OCI-LY7 (cell line): ENCODE results near the gene RRP12. TPM values are rescaled to one million over a fixed set of nuclear protein-coding genes. Genes with fewer than 3 reads are reported as not detected.

Experiments
- BruUV-seq: library from RNA; stranded (reverse); fragments of 400-500 nt; replicated peaks from 2 replicates; lab custom pipeline; 2021; lab: Mats Ljungman, UMichigan
- CTCF ChIA-PET: fragments of 300-600 bp; sonication (Branson Sonifier 250); formaldehyde crosslinking; loops from one replicate; lab custom pipeline; 2022; ENCODE audit warnings: antibody characterized with exemption; ENCODE audit not compliant: unreplicated experiment; lab: Charles Lee
- POLR2A ChIA-PET: fragments of 300-600 bp; sonication (Branson Sonifier 250); formaldehyde crosslinking; loops from one replicate; lab custom pipeline; 2022; ENCODE audit warnings: antibody characterized with exemption; lab: Charles Lee
- DNase-seq: peaks from one replicate; pipeline ENCODE4 v3.0.0-alpha.2; 2015; ENCODE audit warnings: low spot score
- H2AFZ ChIP-seq: fragments of 200-600 bp; sonication (generic), shearing (Covaris generic); 2 replicates; pipeline ENCODE4 v1.6.1; 2014; ENCODE audit warnings: mild to moderate bottlenecking, antibody characterized with exemption, low read length, moderate library complexity
- H3K27ac ChIP-seq: fragments of 200-600 bp; sonication (generic); 2 replicates; pipeline ENCODE4 v1.5.1; 2014; ENCODE audit warnings: mixed run types, low read depth, mild to moderate bottlenecking, moderate library complexity, low read length, inconsistent platforms; ENCODE audit not compliant: poor library complexity, severe bottlenecking
- H3K36me3 ChIP-seq: fragments of 200-600 bp; sonication (generic); 2 replicates; pipeline ENCODE4 v1.6.1; 2014; ENCODE audit warnings: mild to moderate bottlenecking, antibody characterized with exemption, low read length, moderate library complexity, mixed read lengths; ENCODE audit not compliant: insufficient read depth
- H3K4me1 ChIP-seq: fragments of 200-600 bp; sonication (generic); 2 replicates; pipeline ENCODE4 v1.5.1; 2014; ENCODE audit warnings: mild to moderate bottlenecking, low read length; ENCODE audit not compliant: insufficient read depth, poor library complexity, severe bottlenecking
- H3K4me2 ChIP-seq: fragments of 200-600 bp; sonication (generic); 2 replicates; pipeline ENCODE4 v1.6.1; 2014; ENCODE audit warnings: mild to moderate bottlenecking, low read length
- H3K4me3 ChIP-seq: fragments of 200-600 bp; sonication (generic); 2 replicates; pipeline ENCODE4 v1.5.1; 2014; ENCODE audit warnings: mild to moderate bottlenecking, low read depth, low read length; ENCODE audit not compliant: poor library complexity, severe bottlenecking
- H3K79me2 ChIP-seq: fragments of 200-600 bp; sonication (generic); 2 replicates; pipeline ENCODE4 v1.6.1; 2016; ENCODE audit warnings: low read depth, mild to moderate bottlenecking, low read length, moderate library complexity, mixed read lengths; ENCODE audit not compliant: insufficient read depth
- H3K9me2 ChIP-seq: fragments of 200-600 bp; sonication (generic); 2 replicates; pipeline ENCODE4 v1.6.1; 2016; ENCODE audit warnings: mild to moderate bottlenecking, low read length, mixed read lengths; ENCODE audit not compliant: insufficient read depth
- H3K9me3 ChIP-seq: fragments of 200-600 bp; sonication (generic); 2 replicates; pipeline ENCODE4 v1.6.1; 2014; ENCODE audit warnings: mild to moderate bottlenecking, mixed run types, low read length, mixed read lengths
- H4K20me1 ChIP-seq: fragments of 200-600 bp; sonication (generic); 2 replicates; pipeline ENCODE4 v1.6.1; 2014; ENCODE audit warnings: mild to moderate bottlenecking, antibody characterized with exemption, low read length, moderate library complexity, mixed read lengths; ENCODE audit not compliant: insufficient read depth
- CTCF ChIP-seq: fragments of 200-600 bp; sonication (generic); conservative IDR thresholded peaks from 2 replicates; pipeline ENCODE4 v1.5.1; 2014; ENCODE audit warnings: mild to moderate bottlenecking, antibody characterized with exemption, low read length, moderate library complexity, mixed read lengths
- EZH2phosphoT487 ChIP-seq: fragments of 200-600 bp; sonication (generic); IDR thresholded peaks from 2 replicates; pipeline ENCODE4 v1.6.1; 2018; ENCODE audit warnings: low read depth, borderline replicate concordance, mild to moderate bottlenecking, mixed run types, antibody characterized with exemption, low read length, moderate library complexity, mixed read lengths
- intact Hi-C: fragments of 100-400 bp; cut with micrococcal nuclease; formaldehyde crosslinking; loops from one replicate; pipeline ENCODE4 v1.10.0; 2022; ENCODE audit not compliant: unreplicated experiment
- total RNA-seq, 2 experiments: library from RNA; depleted of rRNA in 1 of 2; stranded (reverse); fragments of >200 nt in 1 of 2; shearing (Covaris generic) in 1 of 2; gene quantifications; 2 replicates each; pipeline ENCODE4 v1.2.3, GENCODE V29; 2014 to 2022

RRP12 gene
- total RNA-seq, 2 experiments from 2014 or later = 32.1 to 39.3 TPM

DNA sequence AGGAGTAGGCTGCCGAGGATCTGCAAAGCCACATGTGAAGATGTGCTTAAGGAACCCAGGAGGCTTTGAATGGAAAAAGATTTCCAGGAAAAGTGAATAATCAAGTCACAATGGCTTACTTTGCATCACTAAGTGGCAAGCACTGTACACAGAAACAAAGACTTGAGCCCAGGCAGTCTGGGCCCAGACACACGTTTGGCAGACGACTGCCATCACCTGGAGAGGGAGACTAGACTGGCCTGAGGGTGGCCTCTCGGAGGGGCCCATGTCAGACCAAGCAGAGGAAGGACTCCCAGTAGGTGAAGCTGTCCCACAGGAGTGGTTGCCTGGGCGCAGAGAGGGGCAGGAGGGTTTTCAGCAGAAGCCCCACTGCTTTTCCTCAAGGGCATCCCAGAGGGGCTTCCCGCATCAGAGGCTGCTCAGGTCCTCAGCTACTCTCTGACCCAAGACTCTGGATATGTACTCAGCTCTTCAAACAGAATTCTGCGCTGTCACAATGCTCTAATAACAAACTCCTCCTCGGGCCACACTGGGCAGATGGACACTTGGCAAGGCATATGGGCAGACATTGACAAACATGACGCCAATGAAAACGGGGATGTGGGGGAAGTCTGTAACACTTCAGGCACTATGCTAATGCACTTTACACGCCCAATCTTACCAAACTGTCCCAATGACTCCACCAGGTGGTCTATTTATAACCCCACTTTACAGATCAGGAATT, 38.7 kb downstream of the RRP12 start:
- Histone ChIP-seq H3K4me3 (no peak overlapping the region), H3K9me2 (no peaks in the 10 kb centered on the region), H3K36me3 (peaks cover 62% of the 10 kb centered on the region), H3K4me2 (no peak overlapping the region), H4K20me1 (no peaks in the 10 kb centered on the region), H3K9me3 (no peaks in the 10 kb centered on the region), H2AFZ (no peak overlapping the region), H3K79me2 (no peaks in the 10 kb centered on the region), H3K27ac (no peak overlapping the region), H3K4me1 (peaks cover 13% of the 10 kb centered on the region)
- POLR2A ChIA-PET = interaction anchor here (0.6 kb wide), 1 partner anchor 79 kb away, joined by 3 read pairs; no protein-coding TSS in a partner anchor
- no TSS peak for BruUV-seq
- intact Hi-C loops = no loop called here
- TF ChIP-seq CTCF (no peak), EZH2phosphoT487 (no peak)
- CTCF ChIA-PET = no interaction called here
- no peak for DNase-seq

DNA sequence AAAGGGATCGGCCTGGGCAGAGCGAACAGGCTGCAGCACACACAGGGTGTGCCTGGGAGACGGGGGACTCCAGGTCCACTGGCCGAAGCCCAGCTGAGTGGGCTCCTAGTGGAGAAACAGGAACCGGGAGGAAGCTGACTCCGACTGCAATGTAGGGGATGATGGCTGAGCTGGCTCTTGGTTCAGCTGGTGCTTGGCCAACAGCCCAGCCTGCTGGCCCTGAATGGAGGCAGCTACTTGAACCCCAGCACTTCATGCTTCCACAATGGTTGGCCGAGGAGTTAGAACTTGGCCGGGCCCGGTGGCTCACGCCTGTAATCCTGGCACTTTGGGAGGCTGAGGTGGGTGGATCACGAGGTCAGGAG, 39.6 kb downstream of the RRP12 start:
- no peak for DNase-seq
- Histone ChIP-seq H3K4me2 (no peak overlapping the region), H3K4me3 (no peak overlapping the region), H3K27ac (no peak overlapping the region), H3K9me3 (no peaks in the 10 kb centered on the region), H3K9me2 (no peaks in the 10 kb centered on the region), H4K20me1 (no peaks in the 10 kb centered on the region), H3K79me2 (no peaks in the 10 kb centered on the region), H3K4me1 (peaks cover 18% of the 10 kb centered on the region), H3K36me3 (peaks cover 63% of the 10 kb centered on the region), H2AFZ (no peak overlapping the region)
- intact Hi-C loops = no loop called here
- no peak for TF ChIP-seq EZH2phosphoT487
- no peak for TF ChIP-seq CTCF
- POLR2A ChIA-PET = no interaction called here
- CTCF ChIA-PET = no interaction called here
- no TSS peak for BruUV-seq
